ENCODE data around the gene DEFB132.

DNA sequence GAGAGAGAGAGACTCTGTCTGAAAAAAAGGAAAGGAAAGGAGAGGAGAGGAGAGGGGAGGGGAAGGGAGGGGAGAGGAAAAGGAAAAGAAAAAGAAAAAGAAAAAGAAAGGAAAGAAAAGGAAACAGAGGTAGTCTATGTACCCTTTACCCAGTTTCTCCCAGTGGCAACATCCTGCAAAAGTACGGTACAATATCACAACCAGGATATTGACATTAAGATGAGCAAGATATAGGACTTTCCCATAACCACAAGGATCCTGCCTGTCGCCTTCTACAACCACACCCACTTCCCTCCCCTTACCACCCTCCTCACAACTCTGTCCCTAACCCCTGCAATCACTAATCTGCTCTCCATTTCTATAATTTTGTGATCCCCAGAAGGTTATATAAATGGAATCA lies 29.0 kb downstream of the DEFB132 start:
- TF ChIP-seq TAF1 (IDR thresholded peaks at IDR 0.05; ENCODE audit: low read depth, low read length) (no peak), POLR2A (IDR thresholded peaks at IDR 0.05; ENCODE audit: low read depth, low read length) (no peak)
